HG02763 (cell line): ENCODE data around the gene PRR27.

Source experiments
- ATAC-seq: cut with Tn5 transposase; IDR thresholded peaks from one replicate; pipeline ENCODE4 v1.9.1; 2021; ENCODE audit warnings: mild to moderate bottlenecking, moderate library complexity; ENCODE audit not compliant: unreplicated experiment

PRR27 gene

GRCh38 chr4:70153937-70154336, at the start of gene PRR27:
PRR27 (plus strand) TSS chr4:70154237; CDS start chr4:70154376, 139 bp downstream.
- no peak for ATAC-seq

DNA sequence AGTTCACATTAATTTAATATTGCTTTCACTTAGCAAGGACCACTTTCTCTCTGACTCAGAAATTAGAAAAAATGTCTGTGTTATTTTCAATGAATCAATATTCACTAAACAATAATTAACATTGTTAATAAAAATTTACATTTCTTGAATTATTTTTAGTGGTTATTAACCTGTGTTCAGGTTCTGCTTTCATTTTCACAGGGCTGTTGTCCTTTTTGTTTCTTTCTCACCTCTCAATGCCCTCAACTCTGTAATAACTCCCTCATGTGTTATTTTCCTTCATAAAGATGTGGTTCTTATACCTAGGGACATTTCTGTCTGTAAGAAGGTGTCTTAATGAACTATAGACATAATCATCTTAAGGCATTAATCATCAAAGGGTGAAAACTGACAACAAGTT, 43.1 kb upstream of the PRR27 start:
- no peak for ATAC-seq

- no peak for ATAC-seq
These were observed 40.4 kb upstream of the PRR27 start for GRCh38 chr4:70113656-70114055.

- no peak for ATAC-seq
These were observed 39.9 kb upstream of the PRR27 start for GRCh38 chr4:70114096-70114495.

DNA sequence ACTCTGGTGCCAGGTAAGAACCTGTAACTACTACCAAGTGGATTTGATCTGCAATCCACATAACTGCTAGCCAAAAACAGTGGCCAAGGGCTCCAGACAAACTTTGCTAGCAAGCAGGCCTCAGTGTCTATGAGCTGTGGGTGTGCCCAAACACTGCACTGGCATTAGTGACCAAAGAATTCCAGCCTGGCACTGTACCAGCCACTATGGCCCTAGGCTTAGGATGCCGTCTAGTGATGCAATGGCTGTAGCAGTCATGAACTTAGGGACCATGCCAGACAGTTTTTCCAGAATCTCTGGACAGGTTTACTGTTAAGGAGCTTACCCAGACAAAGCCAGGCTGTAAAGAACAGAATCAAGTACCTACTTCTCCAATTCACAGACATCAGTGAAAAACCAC, 33.7 kb upstream of the PRR27 start:
- ATAC-seq, result no peak

DNA sequence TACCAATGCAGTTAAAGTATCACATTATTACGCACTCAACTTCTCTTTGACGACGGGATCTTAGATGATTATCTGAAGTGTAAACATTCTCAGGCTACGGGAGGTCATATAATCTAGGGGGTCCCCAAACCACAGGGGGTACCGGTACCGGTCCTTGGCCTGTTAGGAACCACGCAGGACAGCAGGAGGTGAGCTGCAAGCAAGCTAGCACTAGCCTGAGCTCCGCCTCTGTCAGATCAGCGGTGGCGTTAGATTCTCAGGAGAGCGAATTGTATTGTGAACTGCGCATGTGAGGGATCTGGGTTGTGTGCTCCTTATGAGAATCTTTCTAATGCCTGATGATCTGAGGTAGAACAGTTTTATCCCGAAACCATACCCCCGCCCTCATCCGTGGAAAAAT, 20.6 kb upstream of the PRR27 start:
- ATAC-seq, result no peak

GRCh38 chr4:70138751-70139150, 15.3 kb upstream of the PRR27 start:
- no peak for ATAC-seq

- no peak for ATAC-seq
These were observed 2.8 kb upstream of the PRR27 start for GRCh38 chr4:70151271-70151670.

GRCh38 chr4:70152088-70152487, 1.9 kb upstream of the PRR27 start:
- no peak for ATAC-seq

DNA sequence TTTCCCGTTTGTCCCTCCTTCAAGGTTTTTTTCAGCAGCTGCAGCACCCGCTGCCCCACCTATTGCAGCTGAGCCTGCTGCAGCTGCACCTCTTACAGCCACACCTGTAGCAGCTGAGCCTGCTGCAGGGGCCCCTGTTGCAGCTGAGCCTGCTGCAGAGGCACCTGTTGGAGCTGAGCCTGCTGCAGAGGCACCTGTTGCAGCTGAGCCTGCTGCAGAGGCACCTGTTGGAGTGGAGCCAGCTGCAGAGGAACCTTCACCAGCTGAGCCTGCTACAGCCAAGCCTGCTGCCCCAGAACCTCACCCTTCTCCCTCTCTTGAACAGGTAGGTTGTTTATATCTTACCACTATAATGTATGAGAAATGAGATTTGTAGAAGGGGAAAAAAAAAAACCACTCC, 4.5 kb downstream of the PRR27 start:
- no peak for ATAC-seq

DNA sequence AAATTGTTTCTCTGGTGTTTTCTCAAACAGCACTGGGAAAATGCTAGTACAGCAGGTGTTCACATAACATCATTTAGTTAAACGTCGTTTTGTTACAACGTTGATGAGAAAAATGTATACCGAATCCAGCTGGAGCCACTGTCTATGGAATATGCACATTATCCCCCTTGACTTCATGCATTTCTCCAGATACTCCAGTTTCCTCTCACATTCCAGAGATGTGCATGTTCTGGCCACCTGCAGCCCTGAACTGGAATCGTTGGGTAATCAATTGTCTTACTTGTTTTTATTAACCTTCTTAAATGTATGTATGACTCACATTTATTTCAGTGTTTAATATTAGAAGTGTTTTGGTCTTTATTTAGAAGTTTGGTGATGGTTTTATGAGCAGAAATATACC, 23.1 kb downstream of the PRR27 start:
- no peak for ATAC-seq

- no peak for ATAC-seq
These were observed 24.1 kb downstream of the PRR27 start for GRCh38 chr4:70178075-70178660.

GRCh38 chr4:70179811-70180210, 25.8 kb downstream of the PRR27 start:
- no peak for ATAC-seq

GRCh38 chr4:70181864-70182263, 27.8 kb downstream of the PRR27 start:
- no peak for ATAC-seq

DNA sequence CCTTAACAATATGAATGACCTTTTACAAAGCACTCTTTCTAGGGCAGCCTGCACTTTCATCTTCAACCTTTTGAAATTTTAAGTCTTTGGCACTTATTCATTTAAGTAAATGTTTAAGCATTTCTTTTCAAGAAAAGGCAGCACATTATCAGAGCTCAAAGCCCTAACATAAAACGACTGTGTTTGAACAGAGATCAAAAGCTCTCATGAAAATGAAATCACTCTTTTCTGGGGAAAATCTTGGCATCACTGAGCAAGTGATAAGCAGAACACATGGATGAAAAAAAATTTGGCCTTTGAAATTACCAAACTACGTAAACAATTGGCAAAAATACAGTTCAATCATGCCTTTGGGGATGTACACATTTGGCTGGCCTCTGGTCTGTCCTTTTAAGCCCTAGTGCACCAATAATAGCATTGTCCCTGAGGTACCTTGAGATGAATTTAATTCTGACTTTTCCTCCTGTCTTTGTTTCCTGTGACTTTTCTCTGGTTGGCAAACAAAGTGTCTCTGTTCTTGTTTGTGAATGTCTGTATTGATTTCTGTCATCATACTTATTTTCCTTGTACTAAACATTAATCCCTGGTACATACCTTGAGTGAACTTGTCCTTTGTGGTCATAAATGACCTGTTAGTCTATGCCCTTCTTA, 28.6 kb downstream of the PRR27 start:
- no peak for ATAC-seq

DNA sequence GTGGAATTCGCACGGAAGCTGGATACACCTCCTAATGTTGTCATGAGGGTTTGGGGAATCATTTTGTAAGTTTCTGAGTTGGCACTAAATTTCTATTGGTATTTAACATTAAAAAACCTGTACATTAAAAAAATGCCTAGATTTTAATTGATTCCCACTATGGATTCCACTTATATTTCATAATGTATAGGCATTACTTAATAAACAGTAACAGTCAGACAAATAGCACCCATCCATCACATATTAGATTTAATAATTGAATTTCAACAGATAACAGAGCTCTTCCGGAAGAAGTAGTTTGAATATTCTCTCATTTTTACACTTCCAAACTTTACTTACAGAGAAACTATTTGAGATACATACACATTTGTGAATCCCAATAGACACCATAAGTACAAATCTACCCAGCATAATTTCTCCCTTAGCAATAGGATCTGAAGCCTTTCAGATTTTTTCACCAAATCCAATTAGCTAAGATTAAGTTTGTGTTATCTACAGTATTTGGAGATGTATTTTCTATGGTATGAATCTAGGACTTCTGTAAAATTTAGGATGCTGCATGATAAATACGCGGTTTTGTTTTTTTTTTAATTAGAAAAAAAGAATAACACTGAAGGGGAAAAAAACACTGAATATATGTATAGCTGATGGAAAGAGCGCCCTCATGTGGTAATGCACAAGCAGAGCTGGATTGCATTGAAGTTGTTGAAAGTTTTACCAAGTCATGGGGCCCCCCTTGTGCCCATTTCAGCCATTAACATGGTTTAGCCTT, 29.3 kb downstream of the PRR27 start:
- ATAC-seq, result no peak

- no peak for ATAC-seq
These were observed 29.9 kb downstream of the PRR27 start for GRCh38 chr4:70183940-70184246.

DNA sequence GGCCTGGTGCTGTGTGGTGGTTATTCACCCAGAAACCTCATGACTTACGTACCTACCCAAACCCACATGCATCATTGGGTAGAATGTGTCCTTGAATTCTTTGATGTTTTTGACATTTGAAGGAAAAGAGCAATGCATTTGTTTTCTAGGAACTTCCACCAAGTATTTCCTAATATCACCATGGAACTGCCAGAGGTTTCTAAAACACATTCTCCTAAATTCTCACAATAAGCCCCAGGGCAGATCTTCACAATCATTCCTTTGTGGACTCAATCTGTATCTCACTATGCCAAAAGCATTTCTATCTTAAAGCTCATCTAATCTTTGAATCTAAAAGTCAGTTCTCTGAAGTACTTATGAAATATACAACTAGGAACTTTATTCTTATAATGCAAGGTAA, 33.2 kb downstream of the PRR27 start:
- no peak for ATAC-seq

GRCh38 chr4:70190579-70190978, 36.5 kb downstream of the PRR27 start:
- ATAC-seq, result no peak

GRCh38 chr4:70191647-70192046, 37.6 kb downstream of the PRR27 start:
- ATAC-seq, result no peak

GRCh38 chr4:70192895-70193294, 38.9 kb downstream of the PRR27 start:
- ATAC-seq, result no peak

- no peak for ATAC-seq
These were observed 41.4 kb downstream of the PRR27 start, which contains the start of gene ODAM for GRCh38 chr4:70195425-70195824. ODAM (plus strand) TSS chr4:70195725; CDS start chr4:70196544, 819 bp downstream.
